Endothelial cell of umbilical vein (primary cell): ENCODE data around the gene AK9. TPM values are rescaled to one million over a fixed set of nuclear protein-coding genes. Genes with fewer than 3 reads are reported as not detected.

Source experiments
- BruUV-seq: library from RNA; stranded (reverse); fragments of 400-500 nt; replicated peaks from 2 replicates; lab custom pipeline; 2021; lab: Mats Ljungman, UMichigan
- CTCF ChIA-PET: fragments of 300-600, 350-600 bp; sonication (Branson Sonifier 250); formaldehyde crosslinking; loops from one replicate; lab custom pipeline; 2021; ENCODE audit warnings: antibody characterized with exemption, inconsistent platforms; lab: Charles Lee
- POLR2A ChIA-PET: fragments of 300-600, 350-600 bp; sonication (Branson Sonifier 250); formaldehyde crosslinking; loops from one replicate; lab custom pipeline; 2021; ENCODE audit warnings: antibody characterized with exemption, inconsistent platforms; lab: Charles Lee
- DNase-seq: peaks from one replicate; pipeline ENCODE4 v3.0.0-alpha.2; 2011; ENCODE audit warnings: low read depth, low spot score
- FAIRE-seq: peaks from 2 replicates; lab custom pipeline; 2011; peaks lifted over from hg19 to GRCh38; lab: Jason Lieb, UNC
- H2AFZ ChIP-seq: 2 replicates; pipeline ENCODE4 v1.6.0; 2012; ENCODE audit warnings: low read depth, low read length, control low read depth, inconsistent platforms
- H3K27ac ChIP-seq: 2 replicates; pipeline ENCODE4 v1.5.1; 2011; ENCODE audit warnings: low read depth, mild to moderate bottlenecking, control low read depth, low read length, moderate library complexity; ENCODE audit not compliant: insufficient read depth
- H3K27me3 ChIP-seq, 2 experiments: 2 replicates each; pipeline versions ENCODE4 v1.6.0 to v1.6.1; 2011; ENCODE audit warnings: low read length in 2 of 2, mixed read lengths in 1 of 2; ENCODE audit not compliant: control insufficient read depth in 2 of 2, insufficient read depth in 2 of 2
- H3K36me3 ChIP-seq, 2 experiments: 2 replicates in 1 of 2; 3 replicates in 1 of 2; pipeline ENCODE4 v1.5.1; 2011; ENCODE audit warnings: low read length in 2 of 2, mild to moderate bottlenecking in 1 of 2, moderate library complexity in 1 of 2; ENCODE audit not compliant: control insufficient read depth in 2 of 2, insufficient read depth in 2 of 2; ENCODE audit errors: extremely low read depth in 1 of 2
- H3K4me1 ChIP-seq: 3 replicates; pipeline ENCODE4 v1.5.1; 2011; ENCODE audit warnings: mild to moderate bottlenecking, low read length; ENCODE audit not compliant: control insufficient read depth, insufficient read depth; ENCODE audit errors: extremely low read depth
- H3K4me2 ChIP-seq: 2 replicates; pipeline ENCODE4 v1.6.1; 2011; ENCODE audit warnings: low read length, control low read depth, mixed read lengths; ENCODE audit not compliant: insufficient read depth
- H3K4me3 ChIP-seq, 3 experiments: fragments of 200-600 bp in 1 of 3; sonication (generic), shearing (Covaris generic) in 1 of 3; replicated peaks in 1 of 3; 2 replicates each; pipeline ENCODE4 v1.5.1; 2011 to 2016; ENCODE audit warnings: control low read depth in 3 of 3, low read length in 3 of 3, mild to moderate bottlenecking in 2 of 3, inconsistent platforms in 1 of 3, low read depth in 1 of 3, moderate library complexity in 1 of 3; ENCODE audit not compliant: insufficient read depth in 1 of 3
- H3K79me2 ChIP-seq: 2 replicates; pipeline ENCODE4 v1.6.0; 2012; ENCODE audit warnings: low read length, inconsistent platforms; ENCODE audit not compliant: control insufficient read depth, insufficient read depth
- H3K9ac ChIP-seq: replicated peaks from 2 replicates; pipeline ENCODE3; 2011; ENCODE audit warnings: low read length, control low read depth; ENCODE audit not compliant: insufficient read depth; ENCODE audit errors: extremely low read depth
- H3K9me1 ChIP-seq: replicated peaks from 3 replicates; pipeline ENCODE4 v1.6.0; 2011; ENCODE audit warnings: mild to moderate bottlenecking, low read length; ENCODE audit not compliant: control insufficient read depth, insufficient read depth; ENCODE audit errors: extremely low read depth
- H3K9me3 ChIP-seq: replicated peaks from 2 replicates; pipeline ENCODE4 v1.5.1; 2012; ENCODE audit warnings: low read length, inconsistent platforms; ENCODE audit not compliant: control insufficient read depth, insufficient read depth
- H4K20me1 ChIP-seq: replicated peaks from 2 replicates; pipeline ENCODE3; 2011; ENCODE audit warnings: mild to moderate bottlenecking, low read length; ENCODE audit not compliant: control insufficient read depth, insufficient read depth; ENCODE audit errors: extremely low read depth
- EZH2 ChIP-seq: IDR thresholded peaks from 2 replicates; pipeline ENCODE4 v1.6.1; 2012; ENCODE audit warnings: borderline replicate concordance, low read depth, mild to moderate bottlenecking, moderate library complexity, low read length, inconsistent platforms; ENCODE audit not compliant: severe bottlenecking
- FOS ChIP-seq: IDR thresholded peaks from 2 replicates; pipeline ENCODE4 v1.6.1; 2011; ENCODE audit warnings: mild to moderate bottlenecking, low read length, moderate library complexity, borderline replicate concordance; ENCODE audit not compliant: insufficient read depth
- GATA2 ChIP-seq: IDR thresholded peaks from 2 replicates; pipeline ENCODE4 v1.7.0; 2011; ENCODE audit warnings: low read depth, mild to moderate bottlenecking, moderate library complexity, mixed read lengths, low read length; ENCODE audit not compliant: insufficient read length, insufficient read depth
- JUN ChIP-seq: IDR thresholded peaks from 2 replicates; pipeline ENCODE4 v1.6.1; 2011; ENCODE audit warnings: borderline replicate concordance, low read depth; ENCODE audit not compliant: insufficient read length, insufficient read depth
- MYC ChIP-seq: IDR thresholded peaks from one replicate; pipeline ENCODE4 v1.6.1; 2011; ENCODE audit warnings: mild to moderate bottlenecking, low read depth, low read length
- POLR2A ChIP-seq: IDR thresholded peaks from 2 replicates; pipeline ENCODE4 v1.6.1; 2012; ENCODE audit warnings: low read depth, mild to moderate bottlenecking, control low read depth, low read length
- POLR2AphosphoS5 ChIP-seq: IDR thresholded peaks from 2 replicates; pipeline ENCODE4 v1.6.1; 2012; ENCODE audit warnings: low read depth, mild to moderate bottlenecking, control low read depth, low read length, moderate library complexity; ENCODE audit not compliant: insufficient read depth
- dilution Hi-C: fragments of 300-500 bp; cut with MboI; formaldehyde crosslinking; loops from one replicate; pipeline ENCODE4 v1.15.0; 2019; ENCODE audit warnings: low sequenced_read_pairs; ENCODE audit not compliant: extremely low pct_ligation_motif_present
- intact Hi-C: fragments of 100-400 bp; cut with micrococcal nuclease; formaldehyde crosslinking; loops from one replicate; pipeline ENCODE4 v1.10.0; 2022
- polyA plus RNA-seq, 4 experiments: library from polyadenylated mRNA; depleted of rRNA in 3 of 4; stranded (reverse) in 3 of 4; unstranded in 1 of 4; fragments of >200 nt; gene quantifications; 2 replicates each; pipeline versions ENCODE4 v1.2.1 to v1.2.3, GENCODE V29; 2011 to 2012; ENCODE audit warnings: missing spikeins in 1 of 4
- total RNA-seq: library from RNA; stranded (reverse); gene quantifications from 2 replicates; pipeline ENCODE4 v1.2.3, GENCODE V29; 2021
- TF ChIP-seq, protein P1 (sequence below): IDR thresholded peaks from 2 replicates; pipeline ENCODE4 v1.6.1; 2011; ENCODE audit not compliant: insufficient read depth, insufficient read length
- TF ChIP-seq, protein P2 (sequence below), 2 donors: IDR thresholded peaks; 1 replicate in 1 of 2; 2 replicates in 1 of 2; pipeline ENCODE4 v1.5.1; 2011; ENCODE audit warnings: low read length in 2 of 2, mild to moderate bottlenecking in 2 of 2, moderate library complexity in 2 of 2, control low read depth in 1 of 2, inconsistent platforms in 1 of 2, low read depth in 1 of 2; ENCODE audit not compliant: insufficient read depth in 1 of 2; ENCODE audit errors: extremely low read depth in 1 of 2

Gene AK9
- total and polyA plus RNA-seq, 2 donors (not counting 3 experiments of a cell fraction or from before 2014, with no cell fraction given), result 1.4 to 3.2 TPM

DNA sequence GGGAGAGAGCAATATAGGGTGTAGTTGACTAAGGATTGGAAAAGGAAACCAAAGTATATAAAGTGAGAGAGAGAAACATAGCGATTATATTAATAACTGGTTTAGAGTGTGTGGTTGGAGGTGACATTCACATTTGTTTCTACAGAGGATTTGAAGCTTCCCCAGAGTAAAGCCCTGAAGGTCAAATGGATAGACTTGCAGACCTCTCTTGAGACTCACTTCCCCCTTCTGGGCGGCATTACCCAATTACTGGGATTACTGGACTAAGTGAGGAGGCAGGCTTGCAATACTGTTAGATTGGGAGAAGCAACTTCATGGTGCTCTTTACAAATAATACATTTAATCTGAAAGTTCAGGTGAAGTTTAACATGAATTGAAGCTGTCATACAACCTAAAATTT lies 10.8 kb upstream of the AK9 start:
- no peak overlapping the region for H3K4me2 ChIP-seq
- no peak for DNase-seq
- FAIRE-seq, result no peak
- no peaks in the 10 kb centered on the region for H3K27me3 ChIP-seq
- CTCF ChIA-PET, result interaction anchor here (0.9 to 8.0 kb wide), 4 partner anchors 106 to 689 kb away, joined by 3 to 449 read pairs (median 46); no protein-coding TSS in a partner anchor
- dilution Hi-C loops, result no loop called here
- no peaks in the 10 kb centered on the region for H3K4me1 ChIP-seq
- TF ChIP-seq POLR2AphosphoS5, result no peak
- no peak for TF ChIP-seq POLR2A
- TF ChIP-seq MYC, result no peak
- TF ChIP-seq, protein P1, sequence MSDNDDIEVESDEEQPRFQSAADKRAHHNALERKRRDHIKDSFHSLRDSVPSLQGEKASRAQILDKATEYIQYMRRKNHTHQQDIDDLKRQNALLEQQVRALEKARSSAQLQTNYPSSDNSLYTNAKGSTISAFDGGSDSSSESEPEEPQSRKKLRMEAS, result no peak
- TF ChIP-seq, protein P2, sequence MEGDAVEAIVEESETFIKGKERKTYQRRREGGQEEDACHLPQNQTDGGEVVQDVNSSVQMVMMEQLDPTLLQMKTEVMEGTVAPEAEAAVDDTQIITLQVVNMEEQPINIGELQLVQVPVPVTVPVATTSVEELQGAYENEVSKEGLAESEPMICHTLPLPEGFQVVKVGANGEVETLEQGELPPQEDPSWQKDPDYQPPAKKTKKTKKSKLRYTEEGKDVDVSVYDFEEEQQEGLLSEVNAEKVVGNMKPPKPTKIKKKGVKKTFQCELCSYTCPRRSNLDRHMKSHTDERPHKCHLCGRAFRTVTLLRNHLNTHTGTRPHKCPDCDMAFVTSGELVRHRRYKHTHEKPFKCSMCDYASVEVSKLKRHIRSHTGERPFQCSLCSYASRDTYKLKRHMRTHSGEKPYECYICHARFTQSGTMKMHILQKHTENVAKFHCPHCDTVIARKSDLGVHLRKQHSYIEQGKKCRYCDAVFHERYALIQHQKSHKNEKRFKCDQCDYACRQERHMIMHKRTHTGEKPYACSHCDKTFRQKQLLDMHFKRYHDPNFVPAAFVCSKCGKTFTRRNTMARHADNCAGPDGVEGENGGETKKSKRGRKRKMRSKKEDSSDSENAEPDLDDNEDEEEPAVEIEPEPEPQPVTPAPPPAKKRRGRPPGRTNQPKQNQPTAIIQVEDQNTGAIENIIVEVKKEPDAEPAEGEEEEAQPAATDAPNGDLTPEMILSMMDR (IDR thresholded peaks at IDR 0.05; ENCODE audit: extremely low read depth in 1 of 2, insufficient read depth in 1 of 2, low read depth in 1 of 2, low read length in 2 of 2), result no peak
- TF ChIP-seq EZH2, result no peak
- no peak for TF ChIP-seq JUN
- TF ChIP-seq GATA2, result no peak
- TF ChIP-seq FOS, result no peak
- no peak overlapping the region for H3K9ac ChIP-seq
- H3K79me2 ChIP-seq, result no peaks in the 10 kb centered on the region
- H3K4me3 ChIP-seq, result no peak overlapping the region
- H4K20me1 ChIP-seq, result no peaks in the 10 kb centered on the region
- no peaks in the 10 kb centered on the region for H3K9me3 ChIP-seq
- BruUV-seq, result no TSS peak
- no peaks in the 10 kb centered on the region for H3K36me3 ChIP-seq
- no peaks in the 10 kb centered on the region for H3K9me1 ChIP-seq
- H2AFZ ChIP-seq, result no peak overlapping the region
- no peak overlapping the region for H3K27ac ChIP-seq
- POLR2A ChIA-PET, result no interaction called here
- intact Hi-C loops, result no loop called here
